22Rv1 (cell line): ENCODE measurements around the gene DAB1.

Experiments
- ZFX ChIP-seq: fragments of 450-650 bp; IDR thresholded peaks from 2 replicates; pipeline ENCODE4 v1.6.1; 2017; ENCODE audit warnings: antibody characterized with exemption, borderline replicate concordance
- TF ChIP-seq, protein P1 (sequence below): fragments of 450-650 bp; IDR thresholded peaks from 2 replicates; pipeline ENCODE4 v1.5.1; 2017; ENCODE audit warnings: mild to moderate bottlenecking

DNA sequence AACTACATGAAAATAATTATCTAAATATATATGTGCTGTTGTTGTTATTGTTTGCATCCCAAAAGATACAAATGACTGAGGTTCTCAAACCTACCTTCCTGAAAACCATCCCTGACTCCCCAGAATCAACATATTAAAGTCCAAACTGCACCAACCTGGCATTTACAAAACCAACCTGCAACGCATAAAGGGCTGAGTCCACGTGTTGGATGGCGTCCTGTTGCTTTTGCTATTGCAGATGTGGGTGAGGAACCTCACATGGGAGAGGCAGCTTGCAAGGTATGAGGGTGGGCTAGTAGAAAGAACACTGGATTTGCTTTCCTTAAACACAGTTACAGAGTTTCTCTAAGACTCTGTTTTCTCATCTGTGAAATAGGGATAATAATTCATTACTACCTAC, 456.5 kb downstream of the DAB1 start:
- TF ChIP-seq, protein P1, sequence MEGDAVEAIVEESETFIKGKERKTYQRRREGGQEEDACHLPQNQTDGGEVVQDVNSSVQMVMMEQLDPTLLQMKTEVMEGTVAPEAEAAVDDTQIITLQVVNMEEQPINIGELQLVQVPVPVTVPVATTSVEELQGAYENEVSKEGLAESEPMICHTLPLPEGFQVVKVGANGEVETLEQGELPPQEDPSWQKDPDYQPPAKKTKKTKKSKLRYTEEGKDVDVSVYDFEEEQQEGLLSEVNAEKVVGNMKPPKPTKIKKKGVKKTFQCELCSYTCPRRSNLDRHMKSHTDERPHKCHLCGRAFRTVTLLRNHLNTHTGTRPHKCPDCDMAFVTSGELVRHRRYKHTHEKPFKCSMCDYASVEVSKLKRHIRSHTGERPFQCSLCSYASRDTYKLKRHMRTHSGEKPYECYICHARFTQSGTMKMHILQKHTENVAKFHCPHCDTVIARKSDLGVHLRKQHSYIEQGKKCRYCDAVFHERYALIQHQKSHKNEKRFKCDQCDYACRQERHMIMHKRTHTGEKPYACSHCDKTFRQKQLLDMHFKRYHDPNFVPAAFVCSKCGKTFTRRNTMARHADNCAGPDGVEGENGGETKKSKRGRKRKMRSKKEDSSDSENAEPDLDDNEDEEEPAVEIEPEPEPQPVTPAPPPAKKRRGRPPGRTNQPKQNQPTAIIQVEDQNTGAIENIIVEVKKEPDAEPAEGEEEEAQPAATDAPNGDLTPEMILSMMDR = no peak
- TF ChIP-seq ZFX = no peak
